CD4-positive, alpha-beta T cell (primary cell): ENCODE results near the gene TP53I3. TPM values are rescaled to one million over a fixed set of nuclear protein-coding genes. Genes with fewer than 3 reads are reported as not detected.

ENCODE experiments used
- ATAC-seq: fragments of 200-7000 bp; cut with Tn5 transposase; one replicate; pipeline ENCODE4 v1.10.0; 2022; ENCODE audit warnings: mild to moderate bottlenecking; ENCODE audit not compliant: poor library complexity
- CTCF ChIA-PET: fragments of 350-600 bp; sonication (Branson Sonifier 250); formaldehyde crosslinking; loops from one replicate; lab custom pipeline; 2021; ENCODE audit warnings: antibody characterized with exemption, inconsistent platforms; lab: Charles Lee
- POLR2A ChIA-PET: fragments of 350-600 bp; sonication (Branson Sonifier 250); formaldehyde crosslinking; loops from one replicate; lab custom pipeline; 2021; ENCODE audit warnings: antibody characterized with exemption, inconsistent platforms; lab: Charles Lee
- DNase-seq, 14 experiments: peaks; one replicate each; pipeline ENCODE4 v3.0.0-alpha.2; 2013 to 2020; ENCODE audit warnings: mixed read lengths in 2 of 14
- H3K27ac ChIP-seq, 2 donors: one replicate each; pipeline versions ENCODE4 v1.5.1 to v1.7.0; 2013; ENCODE audit warnings: low read length in 2 of 2, low read depth in 1 of 2, mild to moderate bottlenecking in 1 of 2
- H3K27me3 ChIP-seq, 2 experiments: 1 replicate in 1 of 2; 2 replicates in 1 of 2; pipeline versions ENCODE4 v1.6.1 to v1.7.0; 2013; ENCODE audit warnings: low read length in 2 of 2, control low read depth in 1 of 2, mild to moderate bottlenecking in 1 of 2, moderate library complexity in 1 of 2; ENCODE audit not compliant: insufficient read depth in 2 of 2, control insufficient read depth in 1 of 2
- H3K36me3 ChIP-seq: one replicate; pipeline ENCODE4 v1.6.1; 2013; ENCODE audit warnings: low read length, control low read depth; ENCODE audit not compliant: insufficient read depth
- H3K4me1 ChIP-seq: one replicate; pipeline ENCODE4 v1.6.1; 2013; ENCODE audit warnings: low read length, control low read depth; ENCODE audit not compliant: insufficient read depth
- H3K4me3 ChIP-seq: one replicate; pipeline ENCODE4 v1.5.1; 2013; ENCODE audit warnings: mild to moderate bottlenecking, low read length, moderate library complexity
- H3K9me3 ChIP-seq, 2 experiments: 1 replicate in 1 of 2; 2 replicates in 1 of 2; pipeline versions ENCODE4 v1.6.1 to v1.7.0; 2013; ENCODE audit warnings: low read length in 2 of 2, mild to moderate bottlenecking in 2 of 2, control low read depth in 1 of 2, moderate library complexity in 1 of 2; ENCODE audit not compliant: control insufficient read depth in 1 of 2, insufficient read depth in 1 of 2
- H3K27ac Mint-ChIP-seq: one replicate; pipeline ENCODE4 v1.8.0; 2020; ENCODE audit warnings: mixed read lengths
- H3K27me3 Mint-ChIP-seq: one replicate; pipeline ENCODE4 v1.8.0; 2021; ENCODE audit warnings: mixed read lengths
- H3K36me3 Mint-ChIP-seq: one replicate; pipeline ENCODE4 v1.8.0; 2021; ENCODE audit warnings: low read depth, mixed read lengths
- H3K4me1 Mint-ChIP-seq: one replicate; pipeline ENCODE4 v1.8.0; 2021; ENCODE audit warnings: low read depth, mixed read lengths
- H3K4me3 Mint-ChIP-seq: one replicate; pipeline ENCODE4 v1.8.0; 2020; ENCODE audit warnings: mild to moderate bottlenecking, mixed read lengths
- H3K9me3 Mint-ChIP-seq: one replicate; pipeline ENCODE4 v1.8.0; 2020; ENCODE audit warnings: mixed read lengths
- CTCF ChIP-seq: fragments of 200-600 bp; IDR thresholded peaks from one replicate; pipeline ENCODE4 v1.8.0; 2022; ENCODE audit warnings: antibody characterized with exemption, mild to moderate bottlenecking
- intact Hi-C, 2 experiments: fragments of 100-400 bp; cut with DNase I in 1 of 2; cut with micrococcal nuclease in 1 of 2; formaldehyde crosslinking; loops; one replicate each; pipeline versions ENCODE4 v1.15.1 to v1.9.0; 2023 to 2025; cut with DNase I, micrococcal nuclease
- total RNA-seq, 174 experiments: library from RNA in 2 of 174; stranded (reverse) in 2 of 174; gene quantifications; one replicate each; pipeline ENCODE4 v1.2.3 and lab custom pipeline; 2021 to 2026

The TP53I3 gene
- total RNA-seq, 2 experiments from 2014 or later = 0.20 to 0.30 TPM

GRCh38 chr2:24107336-24107735 lies 22.7 kb upstream of the TP53I3 start:
- Histone ChIP-seq H3K27ac (no peak overlapping the region), H3K9me3 (peaks cover 0 to 18% of the 10 kb centered on the region in 2 experiments), H3K4me3 (no peak overlapping the region), H3K27me3 (no peaks in the 10 kb centered on the region), H3K36me3 (peaks cover 5% of the 10 kb centered on the region), H3K4me1 (no peaks in the 10 kb centered on the region)
- Mint-ChIP-seq H3K4me1 (no peaks in the 10 kb centered on the region), H3K27me3 (no peaks in the 10 kb centered on the region), H3K4me3 (no peak overlapping the region), H3K36me3 (peaks cover 36% of the 10 kb centered on the region), H3K27ac (no peak overlapping the region), H3K9me3 (peaks cover 13% of the 10 kb centered on the region)
- ATAC-seq (no peak), DNase-seq (no peak)
- CTCF ChIA-PET = no interaction called here
- intact Hi-C loops = no loop called here
- TF ChIP-seq CTCF = no peak
- POLR2A ChIA-PET = no interaction called here

GRCh38 chr2:24106786-24107185 lies 22.2 kb upstream of the TP53I3 start:
- no peak for TF ChIP-seq CTCF
- DNase-seq = no peak
- intact Hi-C loops = no loop called here
- CTCF ChIA-PET = no interaction called here
- Mint-ChIP-seq H3K27ac (no peak overlapping the region), H3K36me3 (peaks cover 41% of the 10 kb centered on the region), H3K27me3 (no peaks in the 10 kb centered on the region), H3K4me3 (no peak overlapping the region), H3K9me3 (peaks cover 13% of the 10 kb centered on the region), H3K4me1 (no peaks in the 10 kb centered on the region)
- Histone ChIP-seq H3K36me3 (peaks cover 8% of the 10 kb centered on the region), H3K4me3 (no peak overlapping the region), H3K27ac (no peak overlapping the region), H3K27me3 (no peaks in the 10 kb centered on the region), H3K4me1 (no peaks in the 10 kb centered on the region), H3K9me3 (peaks cover 0 to 18% of the 10 kb centered on the region in 2 experiments)
- ATAC-seq = no peak
- POLR2A ChIA-PET = interaction anchor here (0.6 kb wide), 1 partner anchor 292 kb away, joined by 3 read pairs; no protein-coding TSS in a partner anchor

GRCh38 chr2:24105816-24106215 lies 21.2 kb upstream of the TP53I3 start:
- no peak overlapping the region for H3K4me3 Mint-ChIP-seq
- peaks cover 46% of the 10 kb centered on the region for H3K36me3 Mint-ChIP-seq
- DNase-seq (no peak), ATAC-seq (no peak)
- no peaks in the 10 kb centered on the region for H3K4me1 Mint-ChIP-seq
- CTCF ChIA-PET = no interaction called here
- peaks cover 13% of the 10 kb centered on the region for H3K9me3 Mint-ChIP-seq
- no peak overlapping the region for H3K27ac Mint-ChIP-seq
- H3K9me3 ChIP-seq = peaks cover 0 to 18% of the 10 kb centered on the region in 2 experiments
- no peaks in the 10 kb centered on the region for H3K27me3 Mint-ChIP-seq
- peaks cover 8% of the 10 kb centered on the region for H3K36me3 ChIP-seq
- POLR2A ChIA-PET = no interaction called here
- no peaks in the 10 kb centered on the region for H3K27me3 ChIP-seq
- no peaks in the 10 kb centered on the region for H3K4me1 ChIP-seq
- intact Hi-C loops = no loop called here
- H3K4me3 ChIP-seq = no peak overlapping the region
- H3K27ac ChIP-seq = no peak overlapping the region
- no peak for TF ChIP-seq CTCF
